Aorta (tissue), 5 donors: ENCODE results near the gene CCDC177. TPM values are rescaled to one million over a fixed set of nuclear protein-coding genes. Genes with fewer than 3 reads are reported as not detected.

ENCODE experiments used
- ATAC-seq: fragments of 200-7000 bp; cut with Tn5 transposase; one replicate; pipeline ENCODE4 v1.9.1; 2022; ENCODE audit warnings: moderate library complexity; ENCODE audit not compliant: low FRiP score
- DNase-seq, 2 donors: peaks; one replicate each; pipeline ENCODE4 v3.0.0-alpha.2; 2020
- H3K27ac ChIP-seq, 2 donors: one replicate each; pipeline ENCODE4 v1.5.1; 2013; ENCODE audit warnings: low read length in 2 of 2, mild to moderate bottlenecking in 2 of 2, moderate library complexity in 2 of 2, control low read depth in 1 of 2, inconsistent platforms in 1 of 2, low read depth in 1 of 2
- H3K27me3 ChIP-seq, 2 donors: one replicate each; pipeline ENCODE4 v1.6.1; 2013; ENCODE audit warnings: control low read depth in 1 of 2, low read length in 1 of 2, mild to moderate bottlenecking in 1 of 2, moderate library complexity in 1 of 2; ENCODE audit not compliant: insufficient read depth in 2 of 2, control insufficient read depth in 1 of 2
- H3K36me3 ChIP-seq, 2 donors: one replicate each; pipeline ENCODE4 v1.6.1; 2013; ENCODE audit warnings: control low read depth in 1 of 2, low read length in 1 of 2, mild to moderate bottlenecking in 1 of 2; ENCODE audit not compliant: insufficient read depth in 2 of 2, control insufficient read depth in 1 of 2
- H3K4me1 ChIP-seq, 2 donors: one replicate each; pipeline ENCODE4 v1.6.1; 2013; ENCODE audit warnings: low read length in 2 of 2, control low read depth in 1 of 2, mild to moderate bottlenecking in 1 of 2, moderate library complexity in 1 of 2; ENCODE audit not compliant: insufficient read depth in 2 of 2, control insufficient read depth in 1 of 2
- H3K4me3 ChIP-seq, 2 donors: one replicate each; pipeline ENCODE4 v1.5.1; 2013; ENCODE audit warnings: low read length in 2 of 2, control low read depth in 1 of 2, mild to moderate bottlenecking in 1 of 2
- H3K9me3 ChIP-seq: one replicate; pipeline ENCODE4 v1.6.1; 2013; ENCODE audit warnings: mild to moderate bottlenecking, low read length; ENCODE audit not compliant: control insufficient read depth
- WGBS, 2 donors: extraction: QIAGEN DNeasy Blood & Tissue Kit; methylation state at CpG; one replicate each; pipeline ENCODE4 v1.1.7; 2013; 5-methylcytosine and 5-hydroxymethylcytosine counted together
- intact Hi-C, 2 donors: fragments of 100-400 bp; cut with DNase I; formaldehyde crosslinking; loops; one replicate each; pipeline versions ENCODE4 v1.14.2 to v1.15.0; 2022
- polyA plus RNA-seq, 2 donors: library from polyadenylated mRNA; stranded (reverse); fragments of 200-250 nt; gene quantifications; one replicate each; pipeline ENCODE4 v1.2.3, GENCODE V29; 2013
- total RNA-seq, 2 donors: library from RNA; stranded (reverse); fragmentation: NEBNext Ultra II Directional; extraction: Animal tissue kit (Norgen Biotek cat#: 25700); gene quantifications; one replicate each; pipeline ENCODE4 v1.2.1, GENCODE V29; 2021
- donor health status: healthy with polysubstance abuse.
- donor health status: Bipolar disorder and iron deficiency.
- donor health status: DM: no; HTN: no; CAD: no.
- donor health status: DM: no; HTN: no; CAD: no.
- donor health status: DM: yes; HTN: yes; CAD: no.

Gene CCDC177
- total and polyA plus RNA-seq, 4 donors, result not detected

DNA sequence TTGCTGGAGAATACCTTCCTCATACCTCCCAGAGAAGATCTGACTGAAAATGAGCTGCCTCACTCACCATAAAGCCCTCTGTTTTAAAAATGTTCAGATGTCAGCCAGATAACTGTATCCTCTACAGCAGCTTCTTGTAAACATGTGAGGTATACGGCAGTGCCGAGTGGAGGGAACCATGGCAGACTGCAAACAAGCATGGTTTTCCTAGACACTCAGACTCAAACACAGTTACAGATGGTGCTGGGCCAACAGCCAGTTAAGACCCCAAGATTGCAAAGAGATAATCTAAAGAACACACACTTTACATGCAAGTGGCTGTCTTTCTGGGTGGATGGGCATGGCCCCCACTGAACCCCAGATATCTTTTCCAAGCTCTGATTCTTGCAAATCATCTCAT lies 16.6 kb upstream of the CCDC177 start:
- DNase-seq (no peak), ATAC-seq (no peak)
- Histone ChIP-seq H3K4me1 (no peaks in the 10 kb centered on the region), H3K4me3 (no peak overlapping the region), H3K9me3 (no peaks in the 10 kb centered on the region), H3K27me3 (no peaks in the 10 kb centered on the region), H3K36me3 (no peaks in the 10 kb centered on the region), H3K27ac (no peak overlapping the region)
- 95% methylated on average over 2 of the region's 2 CpGs for whole genome bisulfite sequencing, 2 donors
- intact Hi-C loops, result no loop called here

DNA sequence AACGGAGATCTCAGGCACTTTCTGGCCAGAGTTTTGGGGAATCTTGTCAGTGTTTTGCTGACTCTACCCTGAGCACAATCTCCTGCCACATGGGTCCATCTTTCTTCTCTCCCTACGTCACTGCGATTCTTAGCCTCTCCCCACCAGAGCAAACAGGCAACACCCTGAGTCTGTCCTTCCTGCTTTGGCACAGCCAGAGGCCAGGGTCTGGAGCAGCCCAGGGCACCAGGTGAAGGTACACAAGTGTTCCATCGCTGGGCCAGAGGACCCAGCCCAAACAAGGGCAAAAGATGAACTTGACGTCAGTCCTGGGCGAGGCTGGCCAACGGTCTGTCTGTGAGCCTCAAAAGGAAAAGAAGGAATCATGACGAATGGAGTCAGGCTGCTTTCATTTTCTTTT lies 12.7 kb upstream of the CCDC177 start:
- Histone ChIP-seq H3K4me3 (no peak overlapping the region), H3K27me3 (no peaks in the 10 kb centered on the region), H3K36me3 (no peaks in the 10 kb centered on the region), H3K4me1 (no peaks in the 10 kb centered on the region), H3K27ac (no peak overlapping the region), H3K9me3 (no peaks in the 10 kb centered on the region)
- no peak for DNase-seq
- 76 to 78% methylated on average over 8 of the region's 8 CpGs for WGBS, 2 donors
- intact Hi-C loops, result no loop called here
- ATAC-seq, result no peak

DNA sequence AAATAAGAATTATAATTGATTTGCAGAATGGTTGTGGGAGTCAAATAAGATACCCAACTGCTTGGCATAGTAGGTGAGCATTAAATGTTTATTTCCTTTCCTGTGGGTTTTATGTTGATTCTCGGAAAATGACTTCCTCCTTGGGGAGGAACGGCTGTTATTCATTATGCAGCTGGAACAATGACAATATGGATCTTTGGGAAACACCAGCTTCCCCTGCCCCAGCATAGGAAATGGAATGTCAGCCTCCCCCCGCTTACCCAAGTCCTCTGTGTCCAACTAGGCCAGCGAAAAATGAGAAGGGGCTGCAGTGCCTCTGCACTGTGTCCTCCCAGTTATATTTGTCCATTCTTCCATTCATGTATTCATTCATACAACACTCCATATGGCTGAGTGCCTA lies 11.7 kb upstream of the CCDC177 start:
- no peak for ATAC-seq
- no peak overlapping the region for H3K27ac ChIP-seq

DNA sequence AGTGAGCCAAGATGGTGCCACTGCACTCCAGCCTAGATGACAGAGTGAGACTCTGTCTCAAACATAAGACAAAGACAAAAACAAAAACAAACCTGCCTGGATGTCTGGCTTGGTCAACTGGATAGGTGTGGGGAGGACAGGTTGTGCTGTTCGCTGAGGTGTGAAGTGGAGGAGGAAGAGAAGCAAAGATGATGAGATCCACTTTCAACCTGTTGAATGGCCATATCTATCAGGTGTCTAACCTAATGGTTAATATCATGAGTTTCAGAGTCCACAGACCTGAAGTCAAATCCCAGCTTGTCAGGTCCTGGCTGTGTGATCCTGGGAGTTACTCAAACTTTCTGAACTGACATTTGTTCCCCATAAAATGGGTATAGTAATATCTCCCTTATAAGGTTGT lies 9.7 kb upstream of the CCDC177 start:
- no peaks in the 10 kb centered on the region for H3K36me3 ChIP-seq
- no peak for ATAC-seq
- DNase-seq, result no peak
- no peaks in the 10 kb centered on the region for H3K9me3 ChIP-seq
- H3K27ac ChIP-seq, result no peak overlapping the region
- H3K27me3 ChIP-seq, result no peaks in the 10 kb centered on the region
- WGBS, 2 donors, result 91 to 99% methylated on average over 1 of the region's 1 CpG
- intact Hi-C loops, result loop anchor here in 1 of 2 donors (2.0 kb wide), 1 partner anchor 142 kb away; no protein-coding TSS in a partner anchor
- no peaks in the 10 kb centered on the region for H3K4me1 ChIP-seq
- H3K4me3 ChIP-seq, result no peak overlapping the region

More for the DNA sequence above, 11.7 kb upstream of the CCDC177 start:
- Histone ChIP-seq H3K27me3 (no peaks in the 10 kb centered on the region), H3K36me3 (no peaks in the 10 kb centered on the region), H3K4me1 (no peaks in the 10 kb centered on the region), H3K4me3 (no peak overlapping the region), H3K9me3 (no peaks in the 10 kb centered on the region)
- intact Hi-C loops, result no loop called here
- 86 to 93% methylated on average over 4 of the region's 4 CpGs for WGBS, 2 donors
- DNase-seq, result no peak

DNA sequence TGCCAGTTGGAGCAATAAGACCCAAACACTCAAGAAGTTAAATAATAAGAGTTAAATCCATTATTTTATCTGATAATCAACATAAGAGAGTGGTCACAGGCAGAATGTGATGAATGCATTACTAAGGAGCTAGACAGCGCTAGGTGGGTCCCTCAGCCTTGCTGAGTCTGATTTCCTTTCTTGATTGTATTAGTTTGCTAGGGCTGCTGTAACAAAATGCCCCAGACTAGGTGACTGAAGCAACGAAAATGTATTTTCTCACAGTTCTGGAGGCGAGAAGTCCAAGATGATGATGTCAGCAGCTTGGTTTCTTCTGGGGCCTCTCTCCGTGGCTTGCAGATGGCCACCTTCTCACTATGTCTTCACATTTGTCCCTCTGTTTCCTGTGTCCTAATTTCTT lies 8.2 kb upstream of the CCDC177 start:
- DNase-seq (no peak), ATAC-seq (no peak)
- no peaks in the 10 kb centered on the region for H3K36me3 ChIP-seq
- no peak overlapping the region for H3K27ac ChIP-seq
- 90 to 93% methylated on average over 4 of the region's 4 CpGs for WGBS, 2 donors
- no peaks in the 10 kb centered on the region for H3K27me3 ChIP-seq
- H3K4me1 ChIP-seq, result no peaks in the 10 kb centered on the region
- no peak overlapping the region for H3K4me3 ChIP-seq
- intact Hi-C loops, result no loop called here
- no peaks in the 10 kb centered on the region for H3K9me3 ChIP-seq

DNA sequence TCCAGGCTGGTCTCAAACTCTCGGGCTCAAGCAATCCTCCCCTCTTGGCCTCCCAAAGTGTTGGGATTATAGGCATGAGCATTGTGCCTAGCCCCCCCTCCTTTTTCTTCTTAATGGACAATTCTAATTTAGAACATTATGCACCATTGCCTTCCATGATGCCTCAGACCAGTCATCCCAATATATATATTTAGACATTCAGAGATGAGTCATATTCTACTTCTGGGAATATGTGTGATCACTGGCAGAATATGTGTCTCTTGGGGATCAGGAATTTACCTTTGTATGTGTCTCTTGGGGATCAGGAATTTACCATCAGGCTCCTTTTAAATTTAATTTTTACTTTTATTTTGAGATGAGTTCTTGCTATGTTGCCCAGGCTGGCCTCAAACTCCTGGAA lies 7.5 kb upstream of the CCDC177 start:
- WGBS, 2 donors, result 93 to 97% methylated on average over 1 of the region's 1 CpG
- H3K4me1 ChIP-seq, result no peaks in the 10 kb centered on the region
- no peaks in the 10 kb centered on the region for H3K9me3 ChIP-seq
- intact Hi-C loops, result no loop called here
- DNase-seq (no peak), ATAC-seq (no peak)
- no peaks in the 10 kb centered on the region for H3K36me3 ChIP-seq
- H3K4me3 ChIP-seq, result no peak overlapping the region
- no peaks in the 10 kb centered on the region for H3K27me3 ChIP-seq
- no peak overlapping the region for H3K27ac ChIP-seq

DNA sequence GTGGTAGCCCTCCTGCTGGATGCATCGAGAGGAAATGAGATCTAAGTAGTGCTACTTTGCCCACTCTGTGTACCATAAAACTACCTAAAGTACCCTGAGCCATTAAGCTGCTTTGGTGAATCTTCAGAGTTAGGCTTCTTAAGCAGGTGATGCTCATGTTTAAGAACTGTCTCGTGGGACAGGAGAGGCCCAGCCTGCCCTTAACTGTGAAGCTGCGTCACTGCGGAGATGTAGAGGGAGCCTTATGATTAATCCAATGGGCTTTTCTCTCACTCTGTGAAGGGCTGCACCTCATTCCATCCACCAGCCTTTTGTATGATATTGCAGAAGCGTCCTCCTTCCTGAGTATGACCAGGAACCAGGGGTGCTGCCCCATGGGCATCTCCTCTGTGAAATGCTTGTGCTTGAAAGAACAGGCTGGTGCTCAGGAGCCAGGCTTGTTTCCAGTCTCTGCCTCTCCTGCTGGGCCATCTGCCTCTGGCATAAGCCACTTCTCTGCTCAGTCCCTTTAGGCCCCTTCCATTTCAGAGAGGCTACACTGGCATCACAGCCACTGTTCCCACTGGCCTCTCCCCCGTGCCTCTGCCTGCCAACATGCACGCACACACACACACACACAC lies 6.8 kb upstream of the CCDC177 start:
- Histone ChIP-seq H3K4me3 (no peak overlapping the region), H3K9me3 (no peaks in the 10 kb centered on the region), H3K4me1 (no peaks in the 10 kb centered on the region), H3K27me3 (no peaks in the 10 kb centered on the region), H3K36me3 (no peaks in the 10 kb centered on the region), H3K27ac (no peak overlapping the region)
- intact Hi-C loops, result no loop called here
- ATAC-seq, result no peak
- DNase-seq, result no peak
- 91% methylated on average over 7 of the region's 7 CpGs for WGBS, 2 donors

DNA sequence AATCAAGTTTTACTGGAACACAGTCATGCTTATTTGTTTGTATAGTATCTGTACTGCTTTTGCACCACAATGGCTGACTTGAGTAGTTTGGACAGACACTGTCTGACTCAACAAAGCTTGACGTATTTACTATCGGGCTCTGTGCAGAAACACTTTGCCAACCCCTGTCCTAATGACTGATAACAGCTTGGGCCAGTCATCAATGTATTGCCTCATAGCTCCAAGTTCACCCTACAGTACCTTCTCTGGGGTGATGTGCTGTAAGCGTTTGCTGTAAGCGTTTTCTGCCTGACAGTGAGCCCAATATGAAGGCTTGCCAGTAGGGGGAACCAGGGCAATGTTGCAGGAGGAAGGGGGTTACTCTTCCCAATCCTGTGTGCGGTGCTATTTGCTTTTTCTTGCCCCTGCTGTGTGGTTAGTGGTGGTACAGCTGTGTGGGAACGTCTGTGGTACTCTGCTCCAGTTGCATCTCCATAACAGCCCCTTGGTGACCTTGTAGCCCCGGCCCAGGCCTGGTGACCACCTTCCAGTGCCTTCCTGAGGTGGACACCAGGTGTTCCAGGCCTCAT lies 5.4 kb upstream of the CCDC177 start:
- Histone ChIP-seq H3K9me3 (no peaks in the 10 kb centered on the region), H3K4me3 (no peak overlapping the region), H3K36me3 (no peaks in the 10 kb centered on the region), H3K27ac (no peak overlapping the region), H3K27me3 (no peaks in the 10 kb centered on the region), H3K4me1 (no peaks in the 10 kb centered on the region)
- intact Hi-C loops, result no loop called here
- no peak for DNase-seq
- ATAC-seq, result peak; percentile 58
- 37 to 42% methylated on average over 7 of the region's 7 CpGs for WGBS, 2 donors

DNA sequence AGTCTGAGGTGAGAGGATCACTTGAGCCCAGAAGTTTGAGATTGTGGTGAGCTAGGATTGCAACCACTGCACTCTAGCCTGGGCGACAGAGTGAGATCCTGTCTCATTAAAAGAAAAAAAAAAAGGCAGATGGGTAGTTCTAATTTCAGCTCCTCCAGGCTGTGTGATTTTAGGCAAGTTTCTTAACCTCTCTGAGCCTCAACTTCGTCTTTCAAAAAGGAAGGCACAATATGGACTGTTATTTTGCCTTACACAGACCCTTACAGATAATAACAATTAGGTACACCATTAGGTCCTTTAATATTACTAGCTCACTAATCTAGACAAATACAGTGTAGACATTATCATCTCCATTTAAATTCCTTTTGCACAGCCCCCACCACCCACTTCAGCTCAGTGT lies 4.8 kb upstream of the CCDC177 start:
- H3K27me3 ChIP-seq, result no peaks in the 10 kb centered on the region
- 87 to 97% methylated on average over 2 of the region's 2 CpGs for WGBS, 2 donors
- H3K27ac ChIP-seq, result no peak overlapping the region
- H3K36me3 ChIP-seq, result no peaks in the 10 kb centered on the region
- no peaks in the 10 kb centered on the region for H3K4me1 ChIP-seq
- intact Hi-C loops, result no loop called here
- ATAC-seq, result no peak
- DNase-seq, result no peak
- H3K4me3 ChIP-seq, result no peak overlapping the region
- H3K9me3 ChIP-seq, result no peaks in the 10 kb centered on the region
